Activated T-helper 17 cell treated with anti-CD3 and anti-CD28 coated beads, Interleukin-2, amount 50 U/mL, for 72 hours (primary cell): ENCODE measurements around the gene MYO1D. TPM values are rescaled to one million over a fixed set of nuclear protein-coding genes. Genes with fewer than 3 reads are reported as not detected.
"Not testable (repeated sequence)": the region's sequence is repeated elsewhere in the genome, so short reads cannot be mapped to it uniquely, and the experiment has no call there.

ENCODE experiments used
- ATAC-seq: fragments of 150-1000 bp; cut with Tn5 transposase; replicated peaks from 2 replicates; pipeline ENCODE4 v1.10.0; 2021; ENCODE audit warnings: mild to moderate bottlenecking, moderate library complexity
- H3K27ac Mint-ChIP-seq: one replicate; pipeline ENCODE4 v1.8.0; 2022; ENCODE audit warnings: mixed read lengths
- H3K27me3 Mint-ChIP-seq: one replicate; pipeline ENCODE4 v1.8.0; 2022; ENCODE audit warnings: mixed read lengths
- H3K36me3 Mint-ChIP-seq: one replicate; pipeline ENCODE4 v1.8.0; 2022; ENCODE audit warnings: low read depth, mild to moderate bottlenecking, mixed read lengths
- H3K4me1 Mint-ChIP-seq: one replicate; pipeline ENCODE4 v1.8.0; 2022; ENCODE audit warnings: mixed read lengths
- H3K4me3 Mint-ChIP-seq: one replicate; pipeline ENCODE4 v1.8.0; 2022; ENCODE audit warnings: mild to moderate bottlenecking, mixed read lengths
- H3K9me3 Mint-ChIP-seq: one replicate; pipeline ENCODE4 v1.8.0; 2022; ENCODE audit warnings: mixed read lengths
- total RNA-seq, 2 donors: library from RNA; stranded (reverse); gene quantifications; one replicate each; pipeline ENCODE4 v1.2.3, GENCODE V29; 2022

MYO1D gene
- total RNA-seq, 2 donors from 2014 or later = 9.1 to 32.0 TPM

DNA sequence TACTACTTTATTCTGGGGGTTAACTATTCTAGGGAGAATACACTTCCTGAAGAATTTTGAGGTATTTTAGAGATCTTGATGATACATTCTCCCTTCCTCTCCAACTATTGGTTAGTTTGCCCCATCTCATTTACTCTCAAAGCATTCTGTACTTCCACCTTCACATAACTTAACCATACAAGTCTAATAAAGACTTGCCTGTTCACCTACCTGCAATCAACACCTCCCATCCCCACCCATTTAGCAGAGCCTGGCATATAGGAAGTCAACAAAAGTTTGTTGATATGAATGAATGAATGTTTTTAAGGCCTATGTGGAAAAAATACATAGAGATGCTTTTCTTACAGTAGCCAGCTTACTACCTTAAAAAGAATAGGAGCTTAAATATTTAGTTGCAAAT lies 50.8 kb downstream of the MYO1D start:
- H3K27me3 Mint-ChIP-seq = peaks cover 12% of the 10 kb centered on the region
- H3K4me3 Mint-ChIP-seq = no peak overlapping the region
- no peak overlapping the region for H3K27ac Mint-ChIP-seq
- H3K9me3 Mint-ChIP-seq = no peaks in the 10 kb centered on the region
- ATAC-seq = no peak
- peaks cover 13% of the 10 kb centered on the region for H3K4me1 Mint-ChIP-seq
- H3K36me3 Mint-ChIP-seq = no peaks in the 10 kb centered on the region

DNA sequence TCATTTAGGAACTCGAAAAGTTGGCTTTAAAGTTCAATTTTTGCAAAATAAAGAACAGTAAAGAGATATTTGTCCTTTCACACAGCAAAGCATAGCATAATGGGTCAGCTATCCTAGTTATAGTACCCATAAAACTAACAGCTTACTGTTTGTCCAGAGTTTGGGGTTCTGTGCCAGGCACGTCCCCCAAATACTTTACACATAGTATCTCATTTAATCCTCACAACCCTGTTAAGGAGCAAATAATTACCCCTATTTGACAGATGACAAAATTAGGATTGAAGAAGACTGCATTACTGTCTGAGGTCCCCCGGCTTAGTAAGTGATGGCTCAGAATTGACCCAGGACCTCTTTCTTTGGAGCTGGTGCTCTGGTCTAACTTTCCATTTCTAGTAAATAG lies 52.6 kb downstream of the MYO1D start:
- H3K27ac Mint-ChIP-seq = no peak overlapping the region
- H3K9me3 Mint-ChIP-seq = no peaks in the 10 kb centered on the region
- peaks cover 13% of the 10 kb centered on the region for H3K4me1 Mint-ChIP-seq
- no peak overlapping the region for H3K4me3 Mint-ChIP-seq
- H3K36me3 Mint-ChIP-seq = no peaks in the 10 kb centered on the region
- peaks cover 12% of the 10 kb centered on the region for H3K27me3 Mint-ChIP-seq
- ATAC-seq = no peak

DNA sequence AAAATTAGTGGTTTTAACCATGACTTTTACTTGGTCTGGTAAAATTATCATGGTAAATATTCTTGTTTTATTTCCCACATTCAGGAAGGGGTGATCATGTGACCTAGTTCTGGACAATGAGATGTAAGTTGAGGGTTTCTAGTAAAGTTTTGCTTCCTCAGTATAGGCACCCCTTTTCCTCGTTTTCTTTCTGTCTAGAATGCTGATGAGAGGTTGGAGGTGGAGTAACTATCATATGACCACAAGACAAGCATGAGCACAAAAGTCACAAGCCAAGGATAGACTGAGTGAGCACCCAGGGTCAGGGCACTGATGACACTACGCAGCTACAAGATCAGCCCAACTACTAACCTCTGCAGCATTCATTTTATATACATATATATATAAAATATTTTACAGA lies 53.9 kb downstream of the MYO1D start:
- ATAC-seq = no peak
- H3K9me3 Mint-ChIP-seq = no peaks in the 10 kb centered on the region
- peaks cover 5% of the 10 kb centered on the region for H3K4me1 Mint-ChIP-seq
- H3K27me3 Mint-ChIP-seq = peaks cover 12% of the 10 kb centered on the region
- no peak overlapping the region for H3K27ac Mint-ChIP-seq
- H3K36me3 Mint-ChIP-seq = no peaks in the 10 kb centered on the region
- no peak overlapping the region for H3K4me3 Mint-ChIP-seq

DNA sequence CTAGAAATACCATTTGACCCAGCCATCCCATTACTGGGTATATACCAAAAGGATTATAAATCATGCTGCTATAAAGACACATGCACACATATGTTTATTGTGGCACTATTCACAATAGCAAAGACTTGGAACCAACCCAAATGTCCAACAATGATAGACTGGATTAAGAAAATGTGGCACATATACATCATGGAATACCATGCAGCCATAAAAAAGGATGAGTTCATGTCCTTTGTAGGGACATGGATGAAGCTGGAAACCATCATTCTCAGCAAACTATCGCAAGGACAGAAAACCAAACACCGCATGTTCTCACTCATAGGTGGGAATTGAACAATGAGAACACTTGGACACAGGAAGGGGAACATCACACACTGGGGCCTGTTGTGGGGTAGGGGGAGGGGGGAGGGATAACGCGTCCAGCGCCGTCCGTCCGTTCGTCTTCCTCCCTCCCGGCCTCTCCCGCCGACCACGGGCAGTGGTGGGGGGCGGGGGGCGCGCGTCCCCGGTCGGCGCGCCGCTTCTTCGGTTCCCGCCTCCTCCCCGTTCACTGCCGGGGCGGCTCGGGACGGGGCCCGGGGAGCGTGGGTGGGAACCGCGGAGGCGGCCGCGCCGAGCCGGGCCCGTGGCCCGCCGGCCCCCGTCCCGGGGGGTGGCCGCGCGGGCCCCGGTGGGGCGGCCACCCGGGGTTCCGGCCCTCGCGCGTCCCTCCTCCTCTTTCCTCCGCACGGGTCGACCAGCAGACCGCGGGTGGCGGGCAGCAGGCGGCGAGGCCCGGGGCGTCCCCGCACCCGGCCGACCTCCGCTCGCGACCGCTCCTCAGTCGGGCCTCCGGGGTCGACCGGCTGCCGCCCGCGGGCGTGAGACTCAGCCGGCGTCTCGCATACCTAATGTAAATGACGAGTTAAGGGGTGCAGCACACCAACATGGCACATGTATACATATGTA lies 54.7 kb downstream of the MYO1D start:
- H3K27me3 Mint-ChIP-seq = peaks cover 11% of the 10 kb centered on the region
- H3K4me3 Mint-ChIP-seq, H3K9me3 Mint-ChIP-seq, ATAC-seq, H3K27ac Mint-ChIP-seq, H3K36me3 Mint-ChIP-seq, H3K4me1 Mint-ChIP-seq: not testable (repeated sequence)

DNA sequence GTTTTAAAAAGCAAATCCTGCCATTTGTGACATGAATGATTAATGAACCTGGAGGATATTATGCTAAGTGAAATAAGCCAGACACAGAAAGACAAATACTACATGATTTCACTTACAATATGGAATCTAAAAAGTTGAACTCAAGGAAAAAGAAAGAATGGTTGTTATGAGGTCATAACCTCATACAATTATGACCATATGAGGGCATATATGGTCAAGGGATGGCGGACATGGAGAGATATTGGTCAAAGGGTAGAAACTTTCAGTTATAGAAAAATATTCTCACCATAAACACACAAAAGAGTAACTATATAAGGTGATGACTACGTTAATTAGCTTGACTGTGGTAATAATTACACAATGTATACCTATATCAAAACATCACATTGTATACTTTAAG lies 56.5 kb downstream of the MYO1D start:
- no peak for ATAC-seq
- Mint-ChIP-seq H3K9me3 (no peaks in the 10 kb centered on the region), H3K27me3 (peaks cover 7% of the 10 kb centered on the region), H3K36me3 (no peaks in the 10 kb centered on the region), H3K27ac (no peak overlapping the region), H3K4me1 (no peaks in the 10 kb centered on the region), H3K4me3 (no peak overlapping the region)

DNA sequence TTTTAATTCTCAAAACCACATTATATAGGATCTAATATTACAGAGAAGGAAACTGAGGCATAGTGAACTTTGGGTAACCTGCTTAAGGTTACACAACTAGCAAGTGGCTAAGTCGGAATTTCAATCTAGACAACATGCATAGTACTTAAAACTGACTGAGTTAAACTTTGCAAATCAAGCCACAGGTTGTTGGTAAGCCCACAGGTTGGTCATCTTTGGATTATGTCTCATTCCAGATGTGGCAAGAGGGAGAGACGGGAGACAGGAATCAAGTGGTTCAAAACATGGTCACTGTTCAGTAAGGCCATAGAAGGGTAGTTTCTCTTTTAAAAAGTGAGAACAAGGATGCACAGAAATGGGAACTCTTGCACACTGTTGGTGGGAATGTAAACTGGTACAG lies 57.1 kb downstream of the MYO1D start:
- Mint-ChIP-seq H3K9me3 (no peaks in the 10 kb centered on the region), H3K4me1 (no peaks in the 10 kb centered on the region), H3K27ac (no peak overlapping the region), H3K36me3 (no peaks in the 10 kb centered on the region), H3K4me3 (no peak overlapping the region), H3K27me3 (peaks cover 6% of the 10 kb centered on the region)
- ATAC-seq = no peak

DNA sequence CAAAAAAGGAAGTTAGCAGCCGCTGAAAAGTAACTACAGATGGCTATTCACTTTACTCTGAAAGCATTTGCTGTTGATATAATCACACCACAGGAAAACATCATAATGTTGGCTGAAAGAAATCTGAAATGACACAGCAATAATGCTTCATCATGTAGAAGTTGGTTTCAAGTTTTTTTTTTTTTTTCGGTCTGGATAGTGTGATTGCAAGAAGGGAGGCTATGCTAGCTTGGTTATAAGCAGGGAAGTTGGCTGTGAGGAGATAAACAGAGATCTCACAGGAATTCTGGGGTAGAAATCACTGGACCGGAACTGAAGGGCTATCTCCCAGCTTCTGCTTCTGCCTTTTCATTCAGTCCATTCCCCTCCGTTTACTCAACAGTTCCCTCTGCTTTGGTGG lies 57.9 kb downstream of the MYO1D start:
- H3K36me3 Mint-ChIP-seq = no peaks in the 10 kb centered on the region
- no peaks in the 10 kb centered on the region for H3K4me1 Mint-ChIP-seq
- H3K4me3 Mint-ChIP-seq = no peak overlapping the region
- no peak overlapping the region for H3K27ac Mint-ChIP-seq
- no peaks in the 10 kb centered on the region for H3K9me3 Mint-ChIP-seq
- H3K27me3 Mint-ChIP-seq = peaks cover 3% of the 10 kb centered on the region
- ATAC-seq = no peak

DNA sequence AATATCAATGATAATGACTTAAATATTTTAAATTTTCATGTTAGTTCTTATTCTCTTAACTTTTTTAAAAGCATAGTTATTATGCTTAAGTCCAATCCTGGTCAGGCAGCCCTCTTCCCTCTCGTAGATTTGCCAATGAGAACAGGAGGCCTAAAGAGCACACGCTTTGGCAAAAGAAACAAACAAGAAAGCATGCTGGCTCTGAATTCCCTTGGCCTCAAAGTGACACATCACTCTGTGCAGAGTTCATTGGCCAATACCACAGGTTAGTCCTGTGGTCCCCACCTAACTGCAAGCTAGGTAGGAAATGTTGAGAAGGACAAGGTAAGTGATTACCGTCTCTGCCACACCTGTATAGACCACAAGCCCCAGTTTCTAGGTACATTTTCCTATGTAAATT lies 61.5 kb downstream of the MYO1D start:
- Mint-ChIP-seq H3K27ac (no peak overlapping the region), H3K27me3 (no peaks in the 10 kb centered on the region), H3K4me1 (peaks cover 4% of the 10 kb centered on the region), H3K9me3 (no peaks in the 10 kb centered on the region), H3K4me3 (no peak overlapping the region), H3K36me3 (no peaks in the 10 kb centered on the region)
- ATAC-seq = no peak

DNA sequence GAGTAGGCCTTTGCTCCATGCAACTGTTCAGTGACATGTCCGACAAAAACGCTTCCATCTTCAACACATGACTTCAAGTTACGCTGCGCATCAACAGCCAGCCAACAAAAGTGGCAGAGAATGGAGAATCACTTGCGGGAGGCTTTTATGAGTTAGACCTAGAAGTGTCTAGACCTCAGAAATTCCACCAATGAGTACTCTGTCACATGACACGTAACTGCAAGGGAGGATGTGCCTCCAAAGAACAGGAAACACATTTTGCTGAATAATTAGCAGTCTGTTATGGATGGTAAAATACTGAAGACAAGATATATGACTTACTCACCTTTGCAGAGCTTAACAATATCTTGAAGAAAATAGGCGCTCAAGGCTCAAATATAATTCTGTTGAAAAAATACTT lies 62.1 kb downstream of the MYO1D start:
- no peaks in the 10 kb centered on the region for H3K9me3 Mint-ChIP-seq
- no peaks in the 10 kb centered on the region for H3K27me3 Mint-ChIP-seq
- H3K36me3 Mint-ChIP-seq = no peaks in the 10 kb centered on the region
- no peak overlapping the region for H3K27ac Mint-ChIP-seq
- ATAC-seq = no peak
- peaks cover 6% of the 10 kb centered on the region for H3K4me1 Mint-ChIP-seq
- no peak overlapping the region for H3K4me3 Mint-ChIP-seq

DNA sequence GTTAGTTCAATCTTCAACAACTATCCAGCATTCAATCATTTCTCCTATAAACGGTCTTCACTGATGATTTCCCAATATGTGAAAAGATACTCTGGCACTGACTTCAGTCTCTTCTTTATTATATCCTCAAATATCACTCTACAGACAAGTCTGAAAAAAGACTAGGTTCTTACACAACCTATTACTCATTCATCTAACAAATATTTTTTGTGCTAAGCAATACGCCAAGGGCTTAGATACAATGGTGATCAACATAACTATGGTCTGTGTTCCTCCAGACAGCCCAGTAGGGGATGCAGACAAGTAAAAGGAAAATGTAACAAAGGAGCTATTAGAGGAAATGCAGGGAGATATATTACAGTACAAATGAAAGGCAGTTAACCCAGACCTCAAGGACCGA lies 63.9 kb downstream of the MYO1D start:
- Mint-ChIP-seq H3K27ac (no peak overlapping the region), H3K27me3 (no peaks in the 10 kb centered on the region), H3K9me3 (no peaks in the 10 kb centered on the region), H3K4me3 (no peak overlapping the region), H3K36me3 (no peaks in the 10 kb centered on the region), H3K4me1 (peaks cover 10% of the 10 kb centered on the region)
- ATAC-seq = no peak

DNA sequence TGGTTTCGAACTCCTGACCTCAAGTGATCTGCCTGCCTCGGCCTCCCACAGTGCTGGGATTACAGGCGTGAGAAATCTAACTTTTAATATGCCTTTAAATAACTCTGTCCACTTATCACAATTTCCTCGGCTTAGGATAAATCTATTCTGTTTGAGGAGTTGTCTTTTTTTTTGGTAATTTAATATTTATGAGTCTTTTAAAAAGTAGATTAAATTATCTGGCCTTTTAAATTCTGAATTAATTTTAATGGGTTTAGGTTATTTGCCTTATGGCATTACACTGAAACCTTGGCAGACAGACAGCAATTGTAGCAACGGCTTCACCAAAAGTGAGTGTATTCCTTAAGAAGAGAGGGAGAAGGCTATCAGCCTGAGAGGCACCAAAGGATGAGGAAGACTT lies 66.2 kb downstream of the MYO1D start:
- no peak for ATAC-seq
- no peaks in the 10 kb centered on the region for H3K36me3 Mint-ChIP-seq
- no peaks in the 10 kb centered on the region for H3K27me3 Mint-ChIP-seq
- H3K4me1 Mint-ChIP-seq = peaks cover 10% of the 10 kb centered on the region
- H3K27ac Mint-ChIP-seq = no peak overlapping the region
- H3K9me3 Mint-ChIP-seq = no peaks in the 10 kb centered on the region
- H3K4me3 Mint-ChIP-seq = no peak overlapping the region

DNA sequence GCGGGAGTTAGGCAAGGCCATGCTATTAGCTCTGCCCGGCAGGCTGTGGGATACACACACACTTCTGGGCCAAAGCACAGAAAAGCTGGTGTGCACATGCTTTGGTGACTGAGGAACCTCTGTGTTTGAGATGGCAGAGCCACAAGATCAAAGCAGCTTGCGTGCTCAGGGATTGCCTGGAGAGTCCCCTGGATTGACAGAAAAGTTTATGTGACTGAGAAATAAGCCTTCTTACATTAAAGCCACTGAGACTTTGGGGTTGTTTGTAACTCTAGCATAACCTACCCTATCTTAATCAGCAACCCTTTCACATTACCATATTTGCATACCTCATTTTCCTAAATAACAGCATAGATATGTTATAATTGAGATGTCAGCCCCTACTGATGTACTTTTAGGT lies 69.3 kb downstream of the MYO1D start:
- no peaks in the 10 kb centered on the region for H3K9me3 Mint-ChIP-seq
- H3K4me3 Mint-ChIP-seq = no peak overlapping the region
- ATAC-seq = no peak
- H3K4me1 Mint-ChIP-seq = peaks cover 10% of the 10 kb centered on the region
- no peak overlapping the region for H3K27ac Mint-ChIP-seq
- H3K36me3 Mint-ChIP-seq = no peaks in the 10 kb centered on the region
- no peaks in the 10 kb centered on the region for H3K27me3 Mint-ChIP-seq

DNA sequence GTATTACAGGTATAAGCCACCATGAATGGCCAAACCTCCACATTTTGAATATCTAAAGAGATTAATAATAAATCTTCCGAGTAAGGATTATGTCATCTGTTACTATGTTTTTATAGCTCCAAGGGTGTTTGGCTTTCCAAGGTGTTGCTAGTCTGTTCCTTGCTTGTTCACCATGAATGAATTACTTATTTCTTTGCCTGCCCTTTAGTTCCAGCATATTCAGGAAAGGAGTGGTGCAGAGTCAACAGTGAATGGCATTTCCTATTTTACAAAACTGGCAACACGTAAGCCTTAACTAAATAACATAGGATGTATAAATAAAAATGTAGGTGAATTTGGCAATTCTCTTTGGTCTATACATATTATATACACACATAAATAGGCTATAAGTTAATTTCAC lies 70.3 kb downstream of the MYO1D start:
- no peaks in the 10 kb centered on the region for H3K27me3 Mint-ChIP-seq
- no peak overlapping the region for H3K4me3 Mint-ChIP-seq
- no peak overlapping the region for H3K27ac Mint-ChIP-seq
- H3K36me3 Mint-ChIP-seq = no peaks in the 10 kb centered on the region
- H3K9me3 Mint-ChIP-seq = no peaks in the 10 kb centered on the region
- no peak for ATAC-seq
- peaks cover 6% of the 10 kb centered on the region for H3K4me1 Mint-ChIP-seq

DNA sequence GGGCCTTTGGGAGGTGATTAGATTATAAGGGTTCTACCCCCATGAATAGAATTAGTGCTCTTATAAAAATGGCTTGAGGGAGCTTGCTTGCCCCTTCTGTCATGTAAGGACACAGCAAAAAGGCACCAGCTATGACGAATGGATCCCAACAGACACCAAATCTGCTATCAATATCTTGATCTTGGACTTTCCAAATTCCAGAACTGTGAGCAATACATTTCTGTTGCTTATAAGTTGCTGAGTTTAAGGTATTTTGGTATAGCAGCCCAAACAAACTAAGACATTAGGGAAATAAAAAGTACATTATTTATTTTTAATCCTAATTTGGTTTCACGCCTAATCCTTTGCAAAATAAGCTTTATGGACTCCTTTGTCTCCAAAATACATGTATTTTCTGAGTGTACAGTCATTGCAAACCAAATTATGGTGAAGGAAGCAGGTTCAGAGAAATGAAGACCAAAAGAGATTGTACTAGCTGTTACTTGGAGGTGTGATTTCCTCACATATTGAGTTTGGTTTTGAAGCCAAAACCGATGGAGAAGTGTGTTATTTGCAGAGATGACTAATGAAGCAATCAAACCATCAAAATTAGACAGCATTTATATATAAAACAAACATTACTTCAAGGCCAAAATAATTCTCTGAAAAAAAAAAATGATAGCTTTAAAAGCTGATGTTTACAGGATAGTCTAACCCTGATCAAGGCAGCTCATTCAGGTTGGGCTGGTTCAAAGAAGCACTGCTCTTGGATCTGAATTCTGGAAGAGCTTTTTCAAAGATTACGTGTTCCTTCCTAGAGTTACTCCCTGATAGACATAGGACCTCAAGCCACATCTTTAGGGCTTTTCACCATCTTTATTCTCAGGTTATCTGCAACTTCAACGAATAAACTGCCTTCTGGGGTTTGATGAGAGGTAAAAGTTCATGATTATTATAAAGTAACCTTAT lies 71.6 kb downstream of the MYO1D start:
- no peaks in the 10 kb centered on the region for H3K9me3 Mint-ChIP-seq
- no peak overlapping the region for H3K27ac Mint-ChIP-seq
- no peaks in the 10 kb centered on the region for H3K36me3 Mint-ChIP-seq
- no peak for ATAC-seq
- no peaks in the 10 kb centered on the region for H3K27me3 Mint-ChIP-seq
- peaks cover 6% of the 10 kb centered on the region for H3K4me1 Mint-ChIP-seq
- no peak overlapping the region for H3K4me3 Mint-ChIP-seq

DNA sequence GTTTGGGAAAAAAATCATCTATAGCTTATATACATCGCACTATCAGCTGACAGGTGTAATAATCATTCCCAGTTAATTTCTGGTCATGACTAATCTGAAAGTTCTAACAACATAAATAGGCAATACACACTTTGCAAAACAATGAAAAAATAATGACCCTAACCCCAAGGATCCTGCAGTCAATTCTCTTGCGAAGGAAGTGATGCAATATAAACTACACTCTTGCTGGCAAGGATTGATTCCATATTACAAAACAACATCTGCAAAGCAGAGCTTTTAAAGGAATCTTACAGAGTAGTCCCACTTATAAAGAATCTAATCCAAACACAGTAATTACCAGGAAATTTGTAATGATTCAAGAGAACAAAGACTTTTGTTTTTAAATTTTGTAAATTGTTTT lies 73.4 kb downstream of the MYO1D start:
- no peaks in the 10 kb centered on the region for H3K27me3 Mint-ChIP-seq
- no peak for ATAC-seq
- no peaks in the 10 kb centered on the region for H3K36me3 Mint-ChIP-seq
- H3K4me1 Mint-ChIP-seq = no peaks in the 10 kb centered on the region
- H3K27ac Mint-ChIP-seq = no peak overlapping the region
- no peaks in the 10 kb centered on the region for H3K9me3 Mint-ChIP-seq
- no peak overlapping the region for H3K4me3 Mint-ChIP-seq
